Skin epidermis (tissue), 12 donors: ENCODE measurements around the gene TWF2.

Experiments used
- H3K27ac ChIP-seq, 21 experiments: fragments of 200-600 bp; sonication (generic) in 11 of 21; one replicate each; pipeline ENCODE4 v1.5.0; 2020; ENCODE audit warnings: mild to moderate bottlenecking in 3 of 21, inconsistent platforms in 2 of 21, moderate library complexity in 2 of 21
- H3K4me3 ChIP-seq, 7 experiments: fragments of 200-600 bp; sonication (generic) in 2 of 7; one replicate each; pipeline ENCODE4 v1.5.0; 2020; ENCODE audit warnings: inconsistent platforms in 2 of 7, mild to moderate bottlenecking in 2 of 7, moderate library complexity in 1 of 7

TWF2 gene

GRCh38 chr3:52242039-52242438 is 3.1 kb upstream of the TWF2 start:
- peak overlapping the region in 2 of 21 experiments; percentile 34 to 91 for H3K27ac ChIP-seq
- no peak overlapping the region for H3K4me3 ChIP-seq

DNA sequence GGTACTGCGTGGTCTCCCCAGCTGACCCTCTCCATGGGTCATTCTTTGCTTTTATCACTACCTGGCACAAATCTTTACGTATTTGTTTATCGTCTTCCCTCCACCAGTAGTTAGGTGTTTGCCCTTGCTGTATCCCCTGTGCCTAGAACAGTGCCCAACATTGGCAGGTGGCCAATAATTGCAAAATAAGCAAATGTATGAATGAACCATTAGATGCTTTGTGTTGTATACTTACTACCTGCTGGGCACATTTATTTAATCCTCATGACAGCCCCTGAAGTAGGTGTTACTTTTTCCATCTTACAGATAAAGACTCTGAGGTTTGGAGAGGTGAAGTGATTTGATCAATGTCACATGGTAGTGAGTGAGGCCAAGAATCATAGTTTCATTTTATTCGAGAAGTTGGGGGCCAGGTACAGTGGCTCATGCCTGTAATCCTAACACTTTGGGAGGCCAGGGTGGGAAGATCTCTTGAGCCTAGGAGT is 2.0 kb upstream of the TWF2 start:
- Histone ChIP-seq H3K27ac (peak overlapping the region in 11 of 21 experiments; percentile 28 to 99 (median 90)), H3K4me3 (no peak overlapping the region)

GRCh38 chr3:52240059-52240885 is 1.3 kb upstream of the TWF2 start:
- H3K27ac ChIP-seq, result peak overlapping the region in 19 of 21 experiments; percentile 17 to 99 (median 89)
- H3K4me3 ChIP-seq, result peak overlapping the region in 5 of 7 experiments; percentile 64 to 85 (median 75)

- peak overlapping the region in 20 of 21 experiments; percentile 79 to 99 (median 90) for H3K27ac ChIP-seq
- H3K4me3 ChIP-seq, result peak overlapping the region; percentile 64 to 97 (median 75)
Observed at GRCh38 chr3:52238193-52238760, 681 bp downstream of the TWF2 start.

DNA sequence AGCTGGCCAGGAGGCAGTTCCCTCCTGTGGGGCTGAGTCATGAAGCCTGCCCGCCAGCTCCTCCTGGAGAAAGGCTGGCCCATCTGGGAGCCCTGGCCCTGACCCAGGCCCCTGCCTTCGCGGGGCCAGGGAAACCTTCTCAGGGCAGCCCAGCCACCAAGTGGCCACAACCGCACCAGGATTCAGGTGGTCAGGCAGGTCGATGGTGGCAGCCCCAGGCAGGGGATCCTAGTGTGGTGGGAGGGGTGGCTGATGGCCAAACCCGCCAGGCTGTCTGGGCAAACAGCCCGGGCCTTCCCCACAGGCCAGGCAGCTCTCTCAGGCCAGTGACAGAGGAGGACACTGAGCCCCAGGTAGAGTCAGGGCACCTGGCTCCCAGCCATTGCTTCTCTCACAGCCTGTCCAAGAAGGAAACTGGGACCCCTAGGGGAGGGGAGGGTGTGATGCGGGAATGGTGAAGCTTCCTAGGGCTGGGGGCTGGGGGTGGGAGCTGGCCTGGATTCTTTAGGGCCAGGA is 1.2 kb downstream of the TWF2 start:
- Histone ChIP-seq H3K27ac (peak overlapping the region in 20 of 21 experiments; percentile 39 to 99 (median 89)), H3K4me3 (peak overlapping the region; percentile 64 to 97 (median 75))

- Histone ChIP-seq H3K4me3 (peak overlapping the region in 5 of 7 experiments; percentile 13 to 97 (median 75)), H3K27ac (peak overlapping the region in 20 of 21 experiments; percentile 39 to 99 (median 89))
Observed at GRCh38 chr3:52237006-52237656, 1.8 kb downstream of the TWF2 start.

- H3K4me3 ChIP-seq, result no peak overlapping the region
- peak overlapping the region in 10 of 21 experiments; percentile 67 to 96 (median 88) for H3K27ac ChIP-seq
Observed at GRCh38 chr3:52236424-52236886, 2.5 kb downstream of the TWF2 start.

GRCh38 chr3:52234516-52235447 is 4.2 kb downstream of the TWF2 start:
- H3K27ac ChIP-seq, result peak overlapping the region in 2 of 21 experiments; percentile 3 to 21
- no peak overlapping the region for H3K4me3 ChIP-seq

DNA sequence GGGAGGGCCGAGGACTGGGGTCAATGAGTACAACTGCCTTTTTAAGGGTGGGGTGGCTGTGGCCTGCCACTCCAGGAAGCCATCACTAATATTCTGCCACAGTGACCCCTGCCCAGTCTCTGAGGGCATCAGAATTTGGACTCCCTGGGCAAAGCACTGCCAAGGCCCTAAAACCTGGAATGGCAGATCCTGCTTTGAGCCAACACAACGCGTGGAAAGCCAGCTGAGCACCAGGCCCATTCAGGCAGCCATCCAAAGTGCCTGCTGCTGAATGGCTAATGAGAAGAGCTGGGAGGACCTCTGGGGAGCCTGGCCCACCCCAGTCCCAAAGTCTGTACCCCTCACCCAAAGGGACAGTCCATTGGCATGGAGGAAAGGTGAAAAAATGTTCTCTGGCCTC is 5.0 kb downstream of the TWF2 start:
- Histone ChIP-seq H3K27ac (peak overlapping the region in 1 of 21 experiments; percentile 3), H3K4me3 (no peak overlapping the region)

GRCh38 chr3:52233108-52233591 is 5.8 kb downstream of the TWF2 start:
- no peak overlapping the region for H3K4me3 ChIP-seq
- H3K27ac ChIP-seq, result peak overlapping the region in 2 of 21 experiments; percentile 9 to 22

DNA sequence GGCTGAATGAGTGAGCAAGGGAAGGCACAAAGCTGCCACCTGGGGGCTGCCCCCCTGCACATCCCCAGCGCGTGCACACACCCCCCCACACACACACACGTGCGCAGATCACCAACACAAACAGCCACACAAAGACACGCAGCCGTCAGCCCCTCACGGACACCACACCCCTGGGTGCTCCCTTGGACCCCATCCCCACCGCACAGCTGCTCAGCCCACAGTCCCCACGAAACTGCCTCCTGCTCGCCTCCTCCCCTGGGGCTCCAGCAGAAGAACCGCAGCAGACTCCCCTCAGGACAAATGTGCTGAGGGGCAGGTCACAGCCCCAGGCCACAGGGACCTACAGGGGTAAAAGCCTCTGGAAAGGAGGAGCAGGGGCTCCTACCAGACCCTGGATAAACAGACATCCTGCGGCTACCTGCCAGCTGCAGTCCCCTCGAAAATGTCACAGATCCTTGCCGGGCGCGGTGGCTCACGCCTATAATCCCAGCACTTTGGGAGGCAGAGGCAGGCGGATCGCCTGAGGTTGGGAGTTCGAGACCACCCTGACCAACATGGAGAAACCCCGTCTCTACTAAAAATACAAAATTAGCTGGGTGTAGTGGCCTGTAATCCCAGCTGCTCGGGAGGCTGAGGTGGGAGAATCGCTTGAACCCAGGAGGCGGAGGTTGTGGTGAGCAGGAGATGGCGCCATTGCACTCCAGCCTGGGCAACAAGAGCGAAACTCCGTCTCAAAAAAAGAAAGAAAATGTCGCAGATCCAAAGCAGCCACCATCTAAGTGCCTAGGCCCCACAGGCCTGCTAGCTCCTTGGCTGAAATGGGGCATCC is 6.5 kb downstream of the TWF2 start:
- H3K4me3 ChIP-seq, result no peak overlapping the region
- H3K27ac ChIP-seq, result peak overlapping the region in 3 of 21 experiments; percentile 9 to 27 (median 22)

DNA sequence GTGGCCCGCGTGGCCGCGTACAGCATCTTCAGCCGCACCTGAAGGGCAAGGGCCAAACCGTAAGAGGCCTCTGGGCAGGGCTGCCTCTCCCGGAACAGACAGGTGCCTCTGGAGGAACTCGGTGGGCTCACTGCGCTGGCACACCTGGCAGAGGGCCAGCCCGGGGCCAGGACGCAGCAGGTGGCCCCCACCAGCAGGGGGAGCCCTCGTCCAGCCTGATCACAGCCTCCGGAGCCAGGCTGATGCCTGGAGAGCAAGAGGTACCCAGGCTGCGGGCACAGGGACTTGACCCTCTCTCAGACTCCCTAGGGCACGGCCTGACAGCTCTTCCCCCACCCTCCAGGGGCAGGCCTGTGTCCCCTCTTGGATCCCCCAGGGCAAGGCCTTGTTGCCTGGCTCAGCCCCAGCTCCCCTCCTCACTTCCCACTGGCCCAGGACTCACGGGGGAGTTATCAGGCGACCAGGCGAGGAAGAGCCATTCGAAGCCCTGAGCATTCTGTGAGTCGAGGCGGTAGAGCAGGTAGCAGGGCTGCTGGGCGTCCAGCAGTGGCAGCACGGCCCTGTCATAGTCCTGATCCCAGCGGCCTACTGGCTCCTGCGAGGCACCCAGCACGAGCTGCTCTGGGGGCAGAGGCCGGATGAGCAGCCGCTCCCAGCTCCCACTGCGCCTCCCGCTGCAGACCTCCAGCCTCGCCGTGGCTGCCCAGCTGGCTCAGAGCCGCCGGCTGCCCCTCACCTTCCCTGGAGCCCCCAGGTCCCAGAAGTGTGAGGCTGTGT is 7.3 kb downstream of the TWF2 start:
- Histone ChIP-seq H3K4me3 (no peak overlapping the region), H3K27ac (peak overlapping the region in 1 of 21 experiments; percentile 27)

GRCh38 chr3:52230889-52231499 is 8.0 kb downstream of the TWF2 start:
- Histone ChIP-seq H3K27ac (no peak overlapping the region), H3K4me3 (no peak overlapping the region)

DNA sequence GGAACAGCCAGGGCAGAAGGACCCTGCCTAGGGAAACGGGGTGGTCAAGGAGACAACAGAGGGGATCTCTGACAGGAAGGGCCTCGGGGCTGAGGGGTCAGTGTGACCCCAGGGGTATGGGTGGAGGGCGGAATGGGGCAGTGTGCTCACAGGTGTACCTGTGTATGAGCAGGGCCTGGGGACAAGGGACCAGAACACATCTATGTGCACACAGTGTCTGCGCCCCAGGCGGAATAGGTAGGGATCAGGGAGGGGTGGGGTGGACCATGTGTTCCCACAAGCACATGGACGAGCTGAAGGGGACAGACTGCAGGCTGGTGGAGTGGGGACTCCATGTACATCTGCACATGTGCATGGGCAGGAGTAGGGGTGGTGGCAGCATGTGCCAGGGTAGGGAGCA is 8.5 kb downstream of the TWF2 start:
- Histone ChIP-seq H3K4me3 (no peak overlapping the region), H3K27ac (no peak overlapping the region)

DNA sequence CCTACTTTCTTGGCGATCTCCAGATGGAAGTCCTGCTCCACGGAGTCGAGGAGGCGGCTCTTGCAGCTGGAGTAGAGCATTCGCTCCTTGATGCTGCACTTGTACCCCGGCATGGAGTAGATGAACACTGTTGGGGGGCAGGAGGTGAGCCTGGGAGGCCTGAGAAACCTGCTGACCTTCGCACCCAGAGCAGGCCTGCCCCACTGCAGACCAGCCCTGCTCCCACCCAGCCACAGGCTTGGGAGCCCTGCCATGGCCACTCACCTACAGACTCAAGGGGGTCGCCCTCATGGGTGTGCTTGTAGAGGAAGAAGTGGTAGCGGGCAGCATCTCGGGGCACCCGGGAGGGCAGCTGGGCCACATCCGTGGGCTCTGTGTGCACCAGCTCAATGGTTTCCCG is 9.3 kb downstream of the TWF2 start:
- H3K27ac ChIP-seq, result no peak overlapping the region
- H3K4me3 ChIP-seq, result no peak overlapping the region

DNA sequence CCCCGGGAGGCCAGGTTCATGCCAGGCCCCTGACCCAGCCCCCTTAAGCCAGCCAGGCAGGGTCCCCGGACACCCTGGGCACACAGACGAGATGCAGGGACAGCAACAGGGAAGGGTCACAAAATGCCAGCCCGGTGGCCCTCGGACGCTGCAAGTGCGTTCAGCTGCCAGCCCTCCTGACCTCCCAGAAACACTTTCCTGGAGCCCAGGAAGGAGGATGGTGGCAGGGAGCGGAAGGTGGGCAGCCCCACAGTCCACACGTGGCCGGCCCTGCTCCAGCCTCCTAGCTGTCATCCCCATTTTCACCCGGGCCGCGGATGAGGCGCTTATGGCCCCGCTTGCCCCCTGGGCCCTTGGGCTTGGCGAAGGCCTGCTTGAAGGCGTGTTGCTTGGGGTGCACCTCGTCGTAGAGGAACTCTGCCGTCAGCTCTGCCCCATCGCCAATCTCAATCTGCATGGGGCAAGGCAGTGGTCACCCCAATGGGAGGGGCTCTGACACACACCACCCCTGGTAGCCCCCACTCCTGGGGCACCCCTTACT is 10.1 kb downstream of the TWF2 start:
- no peak overlapping the region for H3K4me3 ChIP-seq
- H3K27ac ChIP-seq, result no peak overlapping the region
